ENCODE measurements around the gene FERD3L. TPM values are rescaled to one million over a fixed set of nuclear protein-coding genes. Genes with fewer than 3 reads are reported as not detected.

Gene FERD3L
- total and polyA plus RNA-seq, 4 donors: not detected

DNA sequence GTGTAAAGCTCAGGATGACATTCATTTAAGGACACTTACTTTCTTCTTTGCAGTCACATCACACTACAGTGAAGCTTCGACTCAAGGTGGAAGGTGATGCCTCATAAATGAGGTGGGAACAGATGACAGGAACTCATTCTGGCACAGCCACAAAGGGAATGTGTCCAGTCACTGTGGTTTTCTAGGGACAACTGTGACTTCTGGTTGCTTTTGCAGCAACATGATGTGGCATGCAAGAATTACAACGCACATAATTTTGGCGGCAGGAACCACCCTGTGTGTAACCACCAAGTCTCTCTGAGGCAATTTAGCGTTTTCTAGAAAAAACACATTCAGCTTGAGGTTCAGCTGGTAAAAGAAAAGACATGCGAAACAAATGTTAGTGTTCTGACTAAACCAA lies 32.0 kb upstream of the FERD3L start:
- H3K27me3 ChIP-seq (ENCODE audit: control insufficient read depth in 4 of 4, insufficient read depth in 4 of 4, low read length in 3 of 4): no peaks in the 10 kb centered on the region
- H3K9me3 ChIP-seq (ENCODE audit: control insufficient read depth in 4 of 4, low read length in 3 of 4): peaks cover 0 to 4% (median 0%) of the 10 kb centered on the region in 4 donors
- no peak overlapping the region for H3K4me3 ChIP-seq (ENCODE audit: low read depth in 1 of 3, low read length in 3 of 3)
- H3K9ac ChIP-seq (ENCODE audit: low read depth in 1 of 2, low read length in 2 of 2): no peak overlapping the region
- DNase-seq (ENCODE audit: low spot score): no peak
- 59% methylated on average over 5 of the region's 5 CpGs for WGBS
- no peak overlapping the region for H3K27ac ChIP-seq (ENCODE audit: low read depth in 1 of 2, low read length in 2 of 2)
- TF ChIP-seq RXRA (IDR thresholded peaks at IDR 0.05) (no peak), HNF4G (IDR thresholded peaks at IDR 0.05) (no peak), SP1 (IDR thresholded peaks at IDR 0.05) (no peak), YY1 (IDR thresholded peaks at IDR 0.05) (no peak), RAD21 (IDR thresholded peaks at IDR 0.05) (no peak), JUND (IDR thresholded peaks at IDR 0.05) (no peak), NR2F2 (IDR thresholded peaks at IDR 0.05) (no peak), EGR1 (IDR thresholded peaks at IDR 0.05; ENCODE audit: low read depth in 2 of 2) (no peak), REST (IDR thresholded peaks at IDR 0.05) (no peak), FOXA1 (IDR thresholded peaks at IDR 0.05) (no peak)
- TF ChIP-seq, protein P1, sequence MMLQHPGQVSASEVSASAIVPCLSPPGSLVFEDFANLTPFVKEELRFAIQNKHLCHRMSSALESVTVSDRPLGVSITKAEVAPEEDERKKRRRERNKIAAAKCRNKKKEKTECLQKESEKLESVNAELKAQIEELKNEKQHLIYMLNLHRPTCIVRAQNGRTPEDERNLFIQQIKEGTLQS (IDR thresholded peaks at IDR 0.05): no peak
- no peaks in the 10 kb centered on the region for H3K4me1 ChIP-seq (ENCODE audit: control insufficient read depth in 4 of 4, insufficient read depth in 4 of 4, low read length in 3 of 4)
- no peaks in the 10 kb centered on the region for H3K36me3 ChIP-seq (ENCODE audit: control insufficient read depth in 4 of 4, insufficient read depth in 3 of 4, low read depth in 1 of 4, low read length in 3 of 4)

GRCh38 chr7:19175241-19175640 lies 30.0 kb upstream of the FERD3L start:
- DNase-seq (ENCODE audit: low spot score): no peak
- no peaks in the 10 kb centered on the region for H3K27me3 ChIP-seq (ENCODE audit: control insufficient read depth in 4 of 4, insufficient read depth in 4 of 4, low read length in 3 of 4)
- no peak overlapping the region for H3K4me3 ChIP-seq (ENCODE audit: low read depth in 1 of 3, low read length in 3 of 3)
- H3K4me1 ChIP-seq (ENCODE audit: control insufficient read depth in 4 of 4, insufficient read depth in 4 of 4, low read length in 3 of 4): no peaks in the 10 kb centered on the region
- TF ChIP-seq FOXA2 (IDR thresholded peaks at IDR 0.05) (no peak), RXRA (IDR thresholded peaks at IDR 0.05) (no peak)
- TF ChIP-seq, protein P1 (IDR thresholded peaks at IDR 0.05): no peak
- no peak overlapping the region for H3K9ac ChIP-seq (ENCODE audit: low read depth in 1 of 2, low read length in 2 of 2)
- no peak overlapping the region for H3K27ac ChIP-seq (ENCODE audit: low read depth in 1 of 2, low read length in 2 of 2)
- 40% methylated on average over 3 of the region's 3 CpGs for WGBS
- no peaks in the 10 kb centered on the region for H3K9me3 ChIP-seq (ENCODE audit: control insufficient read depth in 4 of 4, low read length in 3 of 4)
- H3K36me3 ChIP-seq (ENCODE audit: control insufficient read depth in 4 of 4, insufficient read depth in 3 of 4, low read depth in 1 of 4, low read length in 3 of 4): no peaks in the 10 kb centered on the region

GRCh38 chr7:19161671-19162070 lies 16.4 kb upstream of the FERD3L start:
- 62% methylated on average over 3 of the region's 3 CpGs for WGBS
- no peak for DNase-seq (ENCODE audit: low spot score)
- Histone ChIP-seq H3K9me3 (ENCODE audit: control insufficient read depth in 4 of 4, low read length in 3 of 4) (no peaks in the 10 kb centered on the region), H3K27me3 (ENCODE audit: control insufficient read depth in 4 of 4, insufficient read depth in 4 of 4, low read length in 3 of 4) (no peaks in the 10 kb centered on the region), H3K36me3 (ENCODE audit: control insufficient read depth in 4 of 4, insufficient read depth in 3 of 4, low read depth in 1 of 4, low read length in 3 of 4) (no peaks in the 10 kb centered on the region), H3K9ac (ENCODE audit: low read depth in 1 of 2, low read length in 2 of 2) (no peak overlapping the region), H3K4me3 (ENCODE audit: low read depth in 1 of 3, low read length in 3 of 3) (no peak overlapping the region), H3K27ac (ENCODE audit: low read depth in 1 of 2, low read length in 2 of 2) (no peak overlapping the region), H3K4me1 (ENCODE audit: control insufficient read depth in 4 of 4, insufficient read depth in 4 of 4, low read length in 3 of 4) (no peaks in the 10 kb centered on the region)
- no peak for TF ChIP-seq FOXA1 (IDR thresholded peaks at IDR 0.05)
- TF ChIP-seq, protein P1 (IDR thresholded peaks at IDR 0.05): no peak
- TF ChIP-seq REST (IDR thresholded peaks at IDR 0.05): no peak
- no peak for TF ChIP-seq HNF4A (conservative IDR thresholded peaks at IDR 0.05)
- no peak for TF ChIP-seq FOXA2 (IDR thresholded peaks at IDR 0.05)
- no peak for TF ChIP-seq EGR1 (IDR thresholded peaks at IDR 0.05; ENCODE audit: low read depth in 2 of 2)
- no peak for TF ChIP-seq GABPA (IDR thresholded peaks at IDR 0.05 in 1 of 2, conservative IDR thresholded peaks at IDR 0.05 in 1 of 2)
- no peak for TF ChIP-seq JUND (IDR thresholded peaks at IDR 0.05)
- TF ChIP-seq HNF4G (IDR thresholded peaks at IDR 0.05): no peak
- no peak for TF ChIP-seq NR2F2 (IDR thresholded peaks at IDR 0.05)
- no peak for TF ChIP-seq RXRA (IDR thresholded peaks at IDR 0.05)
